NCI-H128 (cell line): ENCODE measurements around the gene COPS6.
A peak's percentile ranks its signal among the peaks of the same experiment; 100 is the strongest.

Source experiments
- DNase-seq: peaks from one replicate; lab custom pipeline; 2025; ENCODE audit not compliant: unreplicated experiment; lab: John Stamatoyannopoulos, UW

COPS6 gene

DNA sequence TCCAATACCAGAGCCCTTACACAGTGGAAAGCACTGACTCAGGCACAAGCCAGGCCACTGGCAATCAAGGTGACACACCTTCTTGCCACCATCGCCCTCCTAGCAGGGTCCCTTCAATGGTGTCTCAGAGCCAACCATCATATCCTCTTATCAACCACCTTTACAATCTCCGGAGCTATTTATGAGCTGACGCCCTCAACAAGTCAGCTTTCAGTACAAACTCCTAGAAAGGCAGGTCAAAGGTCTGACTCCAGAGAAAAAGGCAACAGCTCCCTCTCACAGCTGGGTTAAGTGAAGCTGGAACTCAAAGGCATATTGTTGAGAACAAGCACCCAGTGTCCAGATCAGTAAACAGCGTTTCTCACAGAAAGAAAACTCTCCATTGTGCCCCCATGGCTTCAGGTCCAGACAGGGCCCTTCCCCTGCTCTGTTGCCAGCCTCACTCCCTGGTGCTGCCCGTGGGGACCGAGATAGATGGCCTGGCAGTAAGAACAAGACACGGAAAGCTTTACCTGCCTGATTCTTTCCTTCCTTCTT lies 9.7 kb upstream of the COPS6 start:
- no peak for DNase-seq

GRCh38 chr7:100080907-100081534 lies 7.7 kb upstream of the COPS6 start:
- no peak for DNase-seq

DNA sequence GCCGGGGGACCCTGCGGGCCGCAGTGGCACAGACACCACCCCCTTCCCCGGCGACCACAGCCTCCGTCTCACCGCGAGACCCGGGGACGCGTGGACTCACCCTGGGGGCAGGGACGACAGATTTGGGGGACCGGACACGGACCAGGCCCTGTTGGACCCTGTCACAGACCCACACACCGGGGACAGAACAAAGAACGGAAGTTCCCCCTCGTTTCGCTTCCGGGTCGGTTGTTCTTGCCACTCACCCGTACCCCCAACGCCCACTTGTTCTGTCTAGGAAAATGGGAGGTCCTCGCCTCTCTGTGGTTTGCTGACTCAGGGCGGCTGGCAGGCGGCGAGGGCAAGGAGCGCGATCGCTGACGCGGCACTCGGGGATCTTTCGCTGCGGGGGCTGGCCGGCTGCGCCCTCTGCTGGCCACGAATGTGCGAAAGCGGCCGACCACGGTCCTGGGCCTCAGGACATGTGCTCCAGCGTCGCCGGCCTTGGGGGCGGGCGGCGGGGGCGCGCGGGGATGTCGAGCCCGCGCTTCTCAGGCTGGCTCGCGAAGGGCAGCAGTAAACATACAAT lies 7.2 kb upstream of the COPS6 start, which contains the start of gene ZNF3:
Gene ZNF3 (minus strand): TSS at position 189 of the 568 bp plus-strand sequence. CDS start 4,366 bp downstream, outside the sequence.
- peak; percentile 96 for DNase-seq

GRCh38 chr7:100082978-100083377 lies 5.8 kb upstream of the COPS6 start:
- DNase-seq, result no peak

- no peak for DNase-seq
Observed at GRCh38 chr7:100085515-100085914, 3.3 kb upstream of the COPS6 start.

DNA sequence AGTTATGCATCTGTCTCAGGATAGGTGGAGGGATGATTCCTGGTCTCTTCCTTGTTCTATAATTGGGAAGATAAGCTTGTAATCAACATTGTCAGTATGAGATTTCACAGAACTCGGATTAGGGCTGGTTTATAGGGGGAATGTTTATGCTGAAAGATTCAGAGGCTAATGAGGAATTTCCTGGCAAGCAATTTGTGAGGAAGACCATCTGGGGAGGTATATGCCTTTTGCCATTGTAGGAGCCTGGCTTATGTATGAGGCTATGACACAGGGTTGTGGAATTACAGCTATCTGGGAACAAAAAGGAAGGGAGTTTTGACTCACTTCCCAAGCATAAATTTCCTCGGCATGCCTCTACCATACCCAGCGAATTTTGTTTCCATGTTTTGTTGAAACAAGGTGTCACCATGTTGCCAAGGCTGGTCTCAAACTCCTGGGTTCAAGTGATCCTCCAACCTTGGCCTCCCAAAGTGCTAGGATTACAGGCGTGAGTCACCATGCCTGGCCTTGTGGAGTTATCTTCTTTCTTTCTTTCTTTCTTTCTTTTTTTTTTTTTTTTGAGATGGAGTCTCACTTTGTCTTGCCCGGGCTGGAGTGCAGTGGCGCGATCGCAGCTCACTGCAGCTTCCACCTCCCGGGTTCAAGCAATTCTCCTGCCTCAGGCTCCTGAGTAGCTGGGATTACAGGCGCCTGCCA lies 1.6 kb upstream of the COPS6 start:
- no peak for DNase-seq

DNA sequence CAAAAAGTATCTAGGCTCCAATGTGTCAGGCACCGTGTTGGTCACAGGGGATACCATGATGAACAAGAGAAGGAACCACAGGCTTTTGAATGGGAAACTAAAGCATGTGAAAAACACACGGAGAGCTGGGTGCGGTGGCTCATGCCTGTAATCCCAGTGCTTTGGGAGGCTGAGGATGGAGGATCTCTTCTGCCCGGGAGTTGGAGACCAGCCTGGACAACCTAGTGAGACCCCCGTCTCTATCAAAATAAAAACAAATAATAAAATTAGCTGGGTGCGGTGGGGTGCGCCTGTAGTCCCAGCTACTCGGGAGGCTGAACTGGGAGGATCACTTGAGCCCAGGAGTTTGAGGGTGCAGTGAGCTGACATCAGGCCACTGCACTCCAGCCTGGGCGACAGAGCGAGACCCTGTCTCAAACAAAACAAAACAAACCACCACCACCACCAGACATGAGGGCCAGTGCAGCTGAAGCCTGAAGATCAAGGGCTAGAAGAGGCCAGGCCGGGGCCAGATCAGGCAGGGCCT lies 611 bp upstream of the COPS6 start:
- no peak for DNase-seq

DNA sequence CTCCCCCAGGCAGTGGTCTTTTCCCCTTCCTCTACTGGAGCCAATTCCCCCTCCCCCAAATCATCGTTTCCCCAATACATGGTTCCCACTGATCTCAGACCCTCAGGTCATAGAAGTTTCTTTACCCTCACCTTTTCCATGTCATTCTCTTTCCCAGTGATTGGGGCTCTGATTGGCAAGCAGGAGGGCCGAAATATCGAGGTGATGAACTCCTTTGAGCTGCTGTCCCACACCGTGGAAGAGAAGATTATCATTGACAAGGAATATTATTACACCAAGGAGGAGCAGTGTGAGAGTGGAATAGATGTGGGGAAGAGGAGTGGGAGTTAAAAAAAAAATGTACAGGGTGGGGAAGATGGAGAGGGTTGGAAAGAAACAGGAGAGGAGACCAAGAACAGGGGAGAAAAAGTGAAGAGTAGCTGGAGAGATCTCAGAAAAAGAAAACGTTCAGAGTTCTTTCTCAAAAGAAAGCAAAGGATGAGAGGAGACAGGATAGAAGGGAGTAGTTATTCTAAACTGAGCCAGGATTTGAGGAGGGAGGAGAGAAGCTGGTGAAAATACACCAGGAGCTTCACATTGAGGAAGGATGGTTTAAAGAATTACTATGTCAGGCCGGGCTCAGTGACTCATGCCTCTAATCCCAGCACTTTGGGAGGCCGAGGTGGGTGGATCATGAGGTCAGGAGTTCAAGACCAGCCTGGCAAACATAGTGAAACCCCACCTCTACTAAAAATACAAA lies 858 bp downstream of the COPS6 start:
- no peak for DNase-seq

DNA sequence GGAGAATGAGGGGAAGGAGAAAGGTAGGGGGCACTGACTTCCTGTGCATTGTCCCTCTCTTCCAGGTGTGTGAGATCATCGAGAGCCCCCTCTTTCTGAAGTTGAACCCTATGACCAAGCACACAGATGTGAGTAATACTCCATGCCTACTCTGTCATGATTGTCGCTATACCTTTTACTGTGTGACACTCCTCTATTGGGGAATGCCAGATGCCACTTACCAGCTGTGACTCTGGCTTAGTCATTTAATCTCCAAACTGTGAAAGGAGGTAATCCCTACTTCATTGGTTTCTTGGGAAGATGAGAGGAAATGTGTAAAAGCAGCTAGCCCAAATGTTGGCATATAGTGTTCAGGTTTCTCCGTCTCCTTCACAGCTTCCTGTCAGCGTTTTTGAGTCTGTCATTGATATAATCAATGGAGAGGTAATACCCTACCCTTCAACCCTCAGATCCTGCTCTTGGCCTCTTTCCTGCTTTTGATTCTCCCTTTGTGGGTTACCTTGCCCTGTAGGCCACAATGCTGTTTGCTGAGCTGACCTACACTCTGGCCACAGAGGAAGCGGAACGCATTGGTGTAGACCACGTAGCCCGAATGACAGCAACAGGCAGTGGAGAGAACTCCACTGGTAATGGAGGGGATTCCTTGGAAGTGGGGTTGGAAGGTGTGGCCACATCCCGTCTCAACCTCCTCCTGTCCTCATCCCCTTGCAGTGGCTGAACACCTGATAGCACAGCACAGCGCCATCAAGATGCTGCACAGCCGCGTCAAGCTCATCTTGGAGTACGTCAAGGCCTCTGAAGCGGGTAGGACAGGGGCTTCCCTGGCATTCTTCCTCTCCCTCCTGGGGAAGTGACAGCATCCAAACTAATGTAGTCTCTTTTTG lies 2.0 kb downstream of the COPS6 start:
- no peak for DNase-seq

DNA sequence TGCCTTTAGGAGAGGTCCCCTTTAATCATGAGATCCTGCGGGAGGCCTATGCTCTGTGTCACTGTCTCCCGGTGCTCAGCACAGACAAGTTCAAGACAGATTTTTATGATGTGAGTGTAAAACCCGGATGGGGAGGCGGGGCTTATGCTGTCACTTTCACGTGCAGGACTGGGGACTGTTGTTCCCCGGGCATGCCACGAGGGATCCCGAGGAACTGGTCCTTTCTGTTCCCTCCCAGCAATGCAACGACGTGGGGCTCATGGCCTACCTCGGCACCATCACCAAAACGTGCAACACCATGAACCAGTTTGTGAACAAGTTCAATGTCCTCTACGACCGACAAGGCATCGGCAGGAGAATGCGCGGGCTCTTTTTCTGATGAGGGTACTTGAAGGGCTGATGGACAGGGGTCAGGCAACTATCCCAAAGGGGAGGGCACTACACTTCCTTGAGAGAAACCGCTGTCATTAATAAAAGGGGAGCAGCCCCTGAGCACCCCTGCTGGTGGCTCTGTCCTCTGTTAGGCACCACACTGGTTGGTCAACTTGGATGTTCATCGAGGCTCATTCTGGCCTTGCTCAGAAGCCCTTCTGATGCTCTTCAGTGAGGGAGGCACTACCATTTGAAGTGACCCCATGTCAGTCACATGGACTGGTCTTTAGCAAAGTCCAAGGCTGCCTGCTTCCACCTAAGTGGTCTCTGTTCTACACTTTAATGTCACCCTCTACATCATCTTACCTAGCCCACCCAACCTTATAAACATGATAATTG lies 2.8 kb downstream of the COPS6 start:
- no peak for DNase-seq

- no peak for DNase-seq
Observed at GRCh38 chr7:100093054-100093453, 4.3 kb downstream of the COPS6 start.

- no peak for DNase-seq
Observed at GRCh38 chr7:100093498-100093897, 4.7 kb downstream of the COPS6 start.

DNA sequence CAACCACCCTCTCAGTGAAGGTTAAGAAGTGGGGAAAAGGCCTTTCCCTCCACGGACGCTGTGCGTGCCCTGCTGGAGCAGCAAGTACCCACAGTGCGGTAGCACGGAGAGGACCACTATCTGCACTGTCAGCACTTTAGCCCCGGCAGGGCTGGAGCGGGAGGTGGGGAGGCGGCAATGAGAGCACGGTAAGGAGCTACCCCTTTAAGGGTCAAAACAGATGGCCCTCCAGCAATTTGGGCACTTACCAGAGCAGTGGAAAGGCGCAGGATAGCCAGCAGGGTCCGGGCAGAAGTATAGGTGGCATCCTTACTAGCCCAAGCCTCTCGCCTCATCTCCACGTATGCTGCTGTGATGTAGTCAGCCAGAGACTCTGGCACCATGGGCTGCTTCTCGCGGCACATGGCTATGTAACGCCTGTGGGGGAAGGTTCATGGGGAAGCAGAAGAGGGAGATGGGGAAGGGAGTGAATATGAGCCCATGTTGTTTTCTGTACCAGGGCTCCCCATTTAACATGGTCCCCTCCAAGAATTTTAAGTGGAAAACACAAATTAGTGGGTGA lies 5.2 kb downstream of the COPS6 start:
- no peak for DNase-seq

DNA sequence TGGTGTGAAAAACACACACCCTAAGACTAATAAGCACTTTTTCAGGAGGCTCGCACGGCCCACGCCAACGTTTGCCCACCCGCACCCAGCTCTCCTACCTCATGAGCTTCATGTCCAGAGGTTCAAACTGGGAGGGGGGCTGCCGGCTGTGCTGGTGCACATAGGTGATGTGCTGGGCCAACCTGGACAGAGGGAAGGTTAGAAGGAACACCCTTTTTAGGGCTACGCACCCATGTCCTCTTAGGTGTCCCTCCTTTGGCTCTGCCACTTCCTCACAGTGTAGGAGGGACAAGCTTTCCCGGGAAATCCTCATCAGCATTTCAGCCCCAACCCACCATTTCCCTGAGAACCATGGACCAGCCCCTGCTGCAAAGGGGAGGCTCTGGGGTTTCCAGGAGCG lies 6.5 kb downstream of the COPS6 start:
- DNase-seq, result no peak

DNA sequence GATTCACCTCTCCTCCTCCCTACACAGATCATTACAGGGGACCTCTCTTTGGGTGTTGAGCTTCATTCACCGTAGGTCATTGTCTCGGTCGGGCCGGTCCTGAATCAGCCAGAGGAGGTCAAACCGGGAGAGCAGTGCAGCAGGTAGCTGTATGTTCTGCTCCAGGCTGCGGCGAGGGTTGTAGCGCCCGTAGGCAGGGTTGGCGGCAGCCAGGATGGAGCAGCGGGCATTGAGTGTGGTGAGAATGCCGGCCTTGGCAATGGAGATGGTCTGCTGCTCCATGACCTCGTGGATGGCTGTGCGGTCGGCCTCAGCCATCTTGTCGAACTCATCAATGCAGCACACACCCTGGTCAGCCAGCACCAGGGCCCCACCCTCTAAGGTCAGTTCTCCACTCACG lies 6.9 kb downstream of the COPS6 start:
- no peak for DNase-seq

- DNase-seq, result no peak
Observed at GRCh38 chr7:100098913-100099312, 10.1 kb downstream of the COPS6 start.

- no peak for DNase-seq
Observed at GRCh38 chr7:100099452-100099851, 10.7 kb downstream of the COPS6 start.

DNA sequence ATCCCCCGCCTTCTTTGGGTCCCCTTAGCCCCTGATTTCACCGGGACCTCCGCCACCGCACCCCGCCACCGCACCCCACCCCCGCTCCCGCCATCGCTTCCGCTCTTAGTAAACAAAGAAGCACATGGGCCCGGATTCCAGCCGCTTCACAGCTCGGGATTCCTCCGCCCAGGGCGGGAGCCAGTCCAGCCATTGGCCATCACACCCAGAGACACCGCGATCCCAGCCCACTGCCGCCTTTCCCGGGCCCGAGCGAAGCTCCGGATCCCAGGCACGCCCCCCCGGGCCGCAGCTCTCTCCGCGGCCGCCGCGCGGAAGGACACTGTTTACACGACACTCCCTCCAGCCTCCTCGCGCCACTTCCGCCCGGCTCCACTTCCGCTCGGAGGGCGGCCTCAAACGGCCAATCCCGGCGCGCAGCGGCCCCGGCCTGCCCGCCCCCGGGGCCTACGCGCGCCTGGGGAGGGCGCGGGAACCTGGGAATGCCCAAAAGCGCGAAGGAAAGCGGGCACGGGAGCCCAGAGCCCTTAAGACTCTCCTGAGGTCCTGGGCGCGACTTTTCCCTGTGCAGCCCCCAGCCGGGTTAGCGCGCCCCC lies 11.7 kb downstream of the COPS6 start:
- peak; percentile 89 for DNase-seq
